Measurements from ENCODE around the gene ALS2CL. TPM values are rescaled to one million over a fixed set of nuclear protein-coding genes. Genes with fewer than 3 reads are reported as not detected.
"Not testable (repeated sequence)": the region's sequence is repeated elsewhere in the genome, so short reads cannot be mapped to it uniquely, and the experiment has no call there.

The ALS2CL gene
- total RNA-seq (10 to 100 TPM; 26.3 to 29.8 TPM), polyA plus RNA-seq (1 to 10 TPM; 3.2 to 6.8 TPM)

GRCh38 chr3:46693038-46693891 is at the start of gene ALS2CL:
Gene ALS2CL, minus strand, starts transcription at chr3:46693679. Its CDS starts 4,239 bp downstream, at chr3:46689440.
- peaks cover 69% of the 10 kb centered on the region for H3K4me1 ChIP-seq (ENCODE audit: insufficient read depth, low read length)
- H3K9me3 Mint-ChIP-seq: no peaks in the 10 kb centered on the region
- H3K27me3 ChIP-seq (ENCODE audit: insufficient read depth, low read length): no peaks in the 10 kb centered on the region
- no peaks in the 10 kb centered on the region for H3K9me3 ChIP-seq (ENCODE audit: control insufficient read depth in 1 of 2, low read length in 2 of 2)
- H3K27ac ChIP-seq (ENCODE audit: low read depth, low read length): peak within 1 kb of the TSS; percentile 63
- ChIA-PET POLR2A (ENCODE audit: partially characterized antibody) (interaction anchor here (0.9 to 1.8 kb wide), 5 partner anchors 10 to 348 kb away, joined by 3 to 4 read pairs (median 3); no protein-coding TSS in a partner anchor), CTCF (ENCODE audit: partially characterized antibody) (interaction anchor here (1.1 to 1.2 kb wide), 2 partner anchors 10 to 63 kb away, joined by 3 read pairs; no protein-coding TSS in a partner anchor)
- H3K27ac Mint-ChIP-seq: peak within 1 kb of the TSS; percentile 84 to 92 (median 90)
- peak; percentile 70 to 82 (median 76) for DNase-seq
- H3K36me3 ChIP-seq (ENCODE audit: insufficient read depth, low read length): no peaks in the 10 kb centered on the region
- intact Hi-C loops (cut with micrococcal nuclease): loop anchor here (5.0 kb wide), 1 partner anchor 294 kb away; no protein-coding TSS in a partner anchor
- no peaks in the 10 kb centered on the region for H3K27me3 Mint-ChIP-seq
- peak within 1 kb of the TSS; percentile 87 to 95 (median 90) for H3K4me3 Mint-ChIP-seq
- H3K4me3 ChIP-seq (ENCODE audit: low read length in 2 of 2): peak within 1 kb of the TSS; percentile 67 to 77
- no peaks in the 10 kb centered on the region for H3K36me3 Mint-ChIP-seq
- H3K4me1 Mint-ChIP-seq: peaks cover 37 to 79% (median 61%) of the 10 kb centered on the region in 4 donors

- H3K9me3 Mint-ChIP-seq: peaks cover 0 to 4% (median 0%) of the 10 kb centered on the region in 8 donors
Observed at GRCh38 chr3:46742992-46743585, 49.6 kb upstream of the ALS2CL start.

GRCh38 chr3:46739565-46739964 is 46.1 kb upstream of the ALS2CL start:
- H3K27me3 Mint-ChIP-seq; CTCF ChIA-PET (ENCODE audit: partially characterized antibody); H3K36me3 Mint-ChIP-seq: not testable (repeated sequence)

More at GRCh38 chr3:46742992-46743585, 49.6 kb upstream of the ALS2CL start:
- Mint-ChIP-seq H3K4me1 (no peaks in the 10 kb centered on the region), H3K27me3 (peaks cover 0 to 3% of the 10 kb centered on the region in 2 donors), H3K27ac (peak overlapping the region in 1 of 7 donors; percentile 9), H3K36me3 (no peaks in the 10 kb centered on the region), H3K4me3 (no peak overlapping the region)
- H3K27me3 ChIP-seq (ENCODE audit: insufficient read depth, low read length): no peaks in the 10 kb centered on the region
- H3K9me3 ChIP-seq (ENCODE audit: control insufficient read depth in 1 of 2, low read length in 2 of 2): no peaks in the 10 kb centered on the region
- H3K4me1 ChIP-seq (ENCODE audit: insufficient read depth, low read length): no peaks in the 10 kb centered on the region
- no peaks in the 10 kb centered on the region for H3K36me3 ChIP-seq (ENCODE audit: insufficient read depth, low read length)
- no peak overlapping the region for H3K27ac ChIP-seq (ENCODE audit: low read depth, low read length)
- no peak for DNase-seq
- ChIA-PET POLR2A (ENCODE audit: partially characterized antibody) (no interaction called here), CTCF (ENCODE audit: partially characterized antibody) (no interaction called here)
- intact Hi-C loops (cut with micrococcal nuclease): no loop called here
- no peak overlapping the region for H3K4me3 ChIP-seq (ENCODE audit: low read length in 2 of 2)

GRCh38 chr3:46737329-46737731 is 43.9 kb upstream of the ALS2CL start:
- H3K36me3 ChIP-seq (ENCODE audit: insufficient read depth, low read length): no peaks in the 10 kb centered on the region
- H3K36me3 Mint-ChIP-seq: no peaks in the 10 kb centered on the region
- CTCF ChIA-PET (ENCODE audit: partially characterized antibody): no interaction called here
- H3K4me3 Mint-ChIP-seq: no peak overlapping the region
- H3K27ac ChIP-seq (ENCODE audit: low read depth, low read length): no peak overlapping the region
- H3K27ac Mint-ChIP-seq: no peak overlapping the region
- peaks cover 4% of the 10 kb centered on the region in 2 donors for H3K27me3 Mint-ChIP-seq
- DNase-seq: no peak
- no peaks in the 10 kb centered on the region for H3K4me1 Mint-ChIP-seq
- intact Hi-C loops (cut with micrococcal nuclease): no loop called here
- POLR2A ChIA-PET (ENCODE audit: partially characterized antibody): no interaction called here
- H3K27me3 ChIP-seq (ENCODE audit: insufficient read depth, low read length): no peaks in the 10 kb centered on the region
- H3K4me1 ChIP-seq (ENCODE audit: insufficient read depth, low read length): no peaks in the 10 kb centered on the region
- peaks cover 0 to 4% (median 0%) of the 10 kb centered on the region in 8 donors for H3K9me3 Mint-ChIP-seq
- no peaks in the 10 kb centered on the region for H3K9me3 ChIP-seq (ENCODE audit: control insufficient read depth in 1 of 2, low read length in 2 of 2)
- no peak overlapping the region for H3K4me3 ChIP-seq (ENCODE audit: low read length in 2 of 2)

More at GRCh38 chr3:46739565-46739964, 46.1 kb upstream of the ALS2CL start:
- H3K9me3 ChIP-seq (ENCODE audit: control insufficient read depth in 1 of 2, low read length in 2 of 2); H3K27ac ChIP-seq (ENCODE audit: low read depth, low read length); POLR2A ChIA-PET (ENCODE audit: partially characterized antibody); intact Hi-C loops (cut with micrococcal nuclease); H3K27me3 ChIP-seq (ENCODE audit: insufficient read depth, low read length); DNase-seq; H3K9me3 Mint-ChIP-seq; H3K4me1 ChIP-seq (ENCODE audit: insufficient read depth, low read length); H3K36me3 ChIP-seq (ENCODE audit: insufficient read depth, low read length); H3K4me3 Mint-ChIP-seq; H3K4me1 Mint-ChIP-seq; H3K4me3 ChIP-seq (ENCODE audit: low read length in 2 of 2); H3K27ac Mint-ChIP-seq: not testable (repeated sequence)

GRCh38 chr3:46736006-46736872 is 42.8 kb upstream of the ALS2CL start:
- no peaks in the 10 kb centered on the region for H3K27me3 ChIP-seq (ENCODE audit: insufficient read depth, low read length)
- Mint-ChIP-seq H3K9me3 (peaks cover 0 to 4% (median 0%) of the 10 kb centered on the region in 8 donors), H3K4me1 (no peaks in the 10 kb centered on the region), H3K36me3 (no peaks in the 10 kb centered on the region), H3K27me3 (peaks cover 6 to 8% of the 10 kb centered on the region in 2 donors), H3K4me3 (no peak overlapping the region), H3K27ac (no peak overlapping the region)
- no peak overlapping the region for H3K27ac ChIP-seq (ENCODE audit: low read depth, low read length)
- ChIA-PET POLR2A (ENCODE audit: partially characterized antibody) (no interaction called here), CTCF (ENCODE audit: partially characterized antibody) (no interaction called here)
- H3K36me3 ChIP-seq (ENCODE audit: insufficient read depth, low read length): no peaks in the 10 kb centered on the region
- no peak overlapping the region for H3K4me3 ChIP-seq (ENCODE audit: low read length in 2 of 2)
- DNase-seq: no peak
- no peaks in the 10 kb centered on the region for H3K9me3 ChIP-seq (ENCODE audit: control insufficient read depth in 1 of 2, low read length in 2 of 2)
- intact Hi-C loops (cut with micrococcal nuclease): no loop called here
- no peaks in the 10 kb centered on the region for H3K4me1 ChIP-seq (ENCODE audit: insufficient read depth, low read length)

- Mint-ChIP-seq H3K4me1 (no peaks in the 10 kb centered on the region), H3K9me3 (peaks cover 0 to 4% (median 0%) of the 10 kb centered on the region in 8 donors), H3K27ac (peak overlapping the region in 2 of 7 donors; percentile 6 to 64), H3K27me3 (peaks cover 6 to 8% of the 10 kb centered on the region in 2 donors), H3K4me3 (no peak overlapping the region), H3K36me3 (no peaks in the 10 kb centered on the region)
- H3K4me3 ChIP-seq (ENCODE audit: low read length in 2 of 2): no peak overlapping the region
- ChIA-PET POLR2A (ENCODE audit: partially characterized antibody) (no interaction called here), CTCF (ENCODE audit: partially characterized antibody) (no interaction called here)
- no peaks in the 10 kb centered on the region for H3K27me3 ChIP-seq (ENCODE audit: insufficient read depth, low read length)
- no peaks in the 10 kb centered on the region for H3K4me1 ChIP-seq (ENCODE audit: insufficient read depth, low read length)
- H3K9me3 ChIP-seq (ENCODE audit: control insufficient read depth in 1 of 2, low read length in 2 of 2): no peaks in the 10 kb centered on the region
- H3K36me3 ChIP-seq (ENCODE audit: insufficient read depth, low read length): no peaks in the 10 kb centered on the region
- no peak overlapping the region for H3K27ac ChIP-seq (ENCODE audit: low read depth, low read length)
- no peak for DNase-seq
- intact Hi-C loops (cut with micrococcal nuclease): no loop called here
Observed at GRCh38 chr3:46734773-46735172, 41.3 kb upstream of the ALS2CL start.

Measured in CD4-positive, alpha-beta memory T cell (primary cell).